ENCODE results near the gene HDLBP.
"Not testable (repeated sequence)": the region's sequence is repeated elsewhere in the genome, so short reads cannot be mapped to it uniquely, and the experiment has no call there.

Gene HDLBP

DNA sequence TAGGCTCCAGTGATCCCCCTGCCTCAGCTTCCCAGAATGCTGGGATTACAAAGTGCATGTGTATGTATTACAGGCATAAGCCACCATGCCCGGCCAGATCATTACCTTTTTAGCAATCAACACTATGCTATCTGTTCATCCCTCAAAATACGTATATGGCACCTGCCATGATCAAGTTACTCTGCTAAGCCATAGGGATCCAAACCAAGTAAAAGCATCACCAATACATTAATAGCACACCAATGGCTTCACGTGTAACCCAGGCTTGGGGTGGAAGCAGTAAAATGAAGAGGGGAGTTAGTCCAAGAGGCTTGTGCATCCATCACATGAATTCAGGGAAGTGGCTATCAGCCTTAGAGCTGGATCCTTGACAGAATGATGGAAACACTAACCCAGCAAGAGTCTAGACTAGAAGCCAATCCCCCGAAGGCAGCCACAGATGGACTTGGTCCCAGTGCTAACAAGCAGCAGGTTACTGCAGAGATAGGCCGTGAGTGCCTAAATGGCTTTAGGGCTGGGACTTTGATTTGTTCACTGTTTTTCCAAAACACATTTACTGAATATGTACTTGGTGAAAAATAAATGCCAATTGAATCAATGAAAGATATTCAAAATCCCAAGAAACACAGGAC, 11.3 kb downstream of the HDLBP start:
- DNase-seq = no peak

GRCh38 chr2:241302759-241303651, 12.5 kb downstream of the HDLBP start:
- DNase-seq = no peak

- no peak for DNase-seq
Observed at GRCh38 chr2:241302083-241302482, 13.4 kb downstream of the HDLBP start.

GRCh38 chr2:241300000-241300399, 15.5 kb downstream of the HDLBP start:
- DNase-seq = no peak

GRCh38 chr2:241298673-241299072, 16.8 kb downstream of the HDLBP start:
- no peak for DNase-seq

- no peak for DNase-seq
Observed at GRCh38 chr2:241296767-241297166, 18.7 kb downstream of the HDLBP start.

- no peak for DNase-seq
Observed at GRCh38 chr2:241295326-241296095, 20.0 kb downstream of the HDLBP start.

DNA sequence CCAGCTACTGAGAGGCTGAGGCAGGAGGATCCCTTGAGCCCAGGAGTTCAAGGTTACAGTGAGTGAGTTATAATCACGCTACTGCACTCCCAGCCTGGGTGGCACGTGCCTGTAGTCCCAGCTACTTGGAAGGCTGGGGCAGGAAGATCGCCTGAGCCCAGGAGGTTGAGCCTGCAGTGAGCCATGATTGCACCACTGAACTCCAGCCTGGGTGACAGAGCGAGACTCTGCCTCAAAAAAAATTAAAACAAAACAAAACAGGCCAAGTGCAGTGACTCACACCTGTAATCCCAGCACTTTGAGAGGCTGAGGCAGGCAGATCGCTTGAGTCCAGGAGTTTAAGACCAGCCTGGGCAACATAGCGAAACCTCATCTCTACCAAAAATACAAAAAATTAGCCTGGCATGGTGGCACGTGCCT, 22.1 kb downstream of the HDLBP start:
- DNase-seq = not testable (repeated sequence)

- DNase-seq = no peak
Observed at GRCh38 chr2:241291977-241292376, 23.5 kb downstream of the HDLBP start.

GRCh38 chr2:241291153-241291552, 24.3 kb downstream of the HDLBP start:
- DNase-seq = no peak

GRCh38 chr2:241289597-241289996, 25.9 kb downstream of the HDLBP start:
- DNase-seq = no peak

DNA sequence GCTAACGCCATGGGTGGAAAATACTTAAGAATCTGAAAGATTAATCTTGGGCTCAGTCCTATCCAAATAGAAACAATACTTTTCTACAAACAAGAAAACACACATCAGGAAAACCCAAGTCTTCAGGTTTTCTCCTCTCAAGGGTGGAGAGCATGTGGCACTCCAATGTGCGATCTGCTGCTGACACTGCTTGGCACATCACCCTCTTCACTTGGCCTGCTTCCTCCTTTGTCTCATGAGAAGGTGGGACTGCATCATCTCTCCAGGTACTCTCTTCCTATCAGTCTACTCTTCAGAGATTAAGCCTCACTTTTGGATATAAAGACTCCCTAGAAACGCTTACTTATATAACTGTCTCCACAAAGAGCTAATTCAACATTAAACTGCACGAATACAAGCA, 26.4 kb downstream of the HDLBP start:
- no peak for DNase-seq

- DNase-seq = no peak
Observed at GRCh38 chr2:241288324-241288888, 27.1 kb downstream of the HDLBP start.

DNA sequence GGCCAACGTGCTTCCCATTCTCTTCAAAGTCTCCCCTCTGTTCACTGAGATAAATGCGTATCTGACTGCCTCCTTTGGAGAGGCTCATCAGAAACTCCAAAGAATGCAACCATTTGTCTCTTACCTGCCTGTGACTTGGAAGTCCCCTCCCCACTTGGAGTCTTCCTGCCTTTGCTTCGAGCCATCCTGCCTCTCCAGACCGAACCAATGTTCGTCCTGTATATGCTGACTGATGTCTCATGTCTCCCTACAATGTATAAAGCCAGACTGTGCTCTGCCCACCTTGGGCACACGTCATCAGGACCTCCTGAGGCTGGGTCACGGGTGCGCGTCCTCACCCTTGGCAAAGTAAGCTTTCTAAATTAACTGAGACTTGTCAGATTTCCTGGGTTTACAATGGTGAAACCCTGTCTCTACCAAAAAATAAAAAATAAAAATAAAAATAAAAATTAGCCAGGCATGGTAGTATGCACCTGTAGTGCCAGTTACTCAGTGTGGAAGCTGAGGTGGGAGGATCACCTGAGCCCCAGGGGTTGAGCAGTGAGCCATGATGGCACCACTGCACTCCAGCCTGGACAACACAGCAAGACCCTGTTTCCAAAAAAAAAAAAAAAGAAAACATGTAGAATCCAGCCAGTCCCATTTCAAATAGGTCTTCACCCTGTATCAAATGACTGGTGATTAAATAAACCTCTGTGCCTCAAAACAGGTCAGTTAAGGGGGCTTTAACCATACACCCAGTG, 29.0 kb downstream of the HDLBP start:
- no peak for DNase-seq

DNA sequence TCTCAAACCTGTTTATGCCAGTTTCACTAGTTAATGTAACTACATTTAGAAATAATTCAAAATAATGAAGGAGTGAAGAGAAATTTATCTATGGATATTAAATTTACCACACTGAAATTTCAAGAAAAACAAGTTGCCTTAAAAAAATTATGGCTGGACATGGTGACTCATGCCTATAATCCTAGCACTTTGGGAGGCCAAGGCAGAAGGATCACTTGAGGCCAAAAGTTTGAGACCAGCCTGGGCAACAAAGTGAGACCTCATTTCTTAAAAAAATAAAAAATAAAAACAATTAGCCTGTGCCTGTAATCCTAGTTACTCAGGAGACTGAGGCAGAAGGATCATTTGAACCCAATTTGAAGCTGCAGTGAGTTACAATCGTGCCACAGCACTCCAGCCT, 29.9 kb downstream of the HDLBP start:
- DNase-seq = no peak

DNA sequence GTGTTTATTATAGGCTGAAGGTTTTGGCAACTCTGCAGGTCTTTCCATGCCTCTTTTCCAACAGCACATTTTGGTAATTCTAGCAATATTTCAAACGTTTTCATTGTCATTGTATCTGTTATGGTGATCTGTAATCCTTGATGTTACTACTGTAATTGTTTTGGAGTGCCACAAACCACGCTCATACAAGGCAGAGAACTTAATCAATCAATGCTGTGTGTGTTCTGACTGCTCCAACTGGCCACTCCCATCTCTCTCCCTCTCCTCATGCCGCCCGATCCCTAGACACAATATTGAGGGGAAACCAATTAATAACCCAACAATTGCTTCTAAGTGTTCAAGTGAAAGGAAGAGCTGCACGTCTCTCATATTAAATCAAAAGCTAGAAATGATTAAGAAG, 32.9 kb downstream of the HDLBP start:
- no peak for DNase-seq

GRCh38 chr2:241280291-241280690, 35.2 kb downstream of the HDLBP start:
- DNase-seq = no peak

- DNase-seq = no peak
Observed at GRCh38 chr2:241279828-241280227, 35.6 kb downstream of the HDLBP start.

- DNase-seq = no peak
Observed at GRCh38 chr2:241279413-241279812, 36.1 kb downstream of the HDLBP start.

DNA sequence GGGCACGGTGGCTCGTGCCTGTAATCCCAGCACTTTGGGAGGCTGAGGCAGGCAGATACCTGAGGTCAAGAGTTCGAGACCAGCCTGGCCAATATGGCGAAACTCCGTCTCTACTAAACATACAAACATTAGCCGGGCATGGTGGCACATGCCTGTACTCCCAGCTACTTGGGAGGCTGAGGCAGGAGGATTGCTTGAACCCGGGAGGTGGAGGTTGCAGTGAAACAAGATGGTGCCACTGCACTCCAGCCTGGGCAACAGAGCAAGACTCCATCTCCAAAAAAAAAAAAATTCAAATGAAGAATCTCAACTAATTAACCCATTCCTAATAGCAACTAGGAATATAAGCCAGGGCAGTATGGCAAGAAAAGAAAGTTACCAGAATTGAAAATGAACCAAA, 37.2 kb downstream of the HDLBP start:
- DNase-seq = not testable (repeated sequence)

DNA sequence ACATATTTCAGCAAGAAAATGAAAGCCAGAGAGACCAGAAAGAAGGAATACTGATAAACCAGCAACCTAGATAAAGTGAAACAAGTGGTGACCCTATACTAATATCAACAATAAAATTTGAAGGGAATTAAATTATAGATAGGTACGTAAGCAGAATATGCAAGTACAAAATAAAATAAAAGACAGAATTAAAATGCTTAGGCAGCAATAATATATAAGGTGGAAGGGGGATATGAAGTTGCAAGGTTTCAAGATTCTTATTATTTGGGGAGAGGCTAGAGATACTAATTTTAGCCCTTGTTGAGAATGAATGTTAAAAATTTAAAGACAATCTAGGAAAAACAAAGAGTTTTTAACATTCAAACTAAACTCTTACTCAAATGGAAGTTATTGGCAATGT, 39.6 kb downstream of the HDLBP start:
- DNase-seq = no peak

- no peak for DNase-seq
Observed at GRCh38 chr2:241275504-241275903, 40.0 kb downstream of the HDLBP start.

DNA sequence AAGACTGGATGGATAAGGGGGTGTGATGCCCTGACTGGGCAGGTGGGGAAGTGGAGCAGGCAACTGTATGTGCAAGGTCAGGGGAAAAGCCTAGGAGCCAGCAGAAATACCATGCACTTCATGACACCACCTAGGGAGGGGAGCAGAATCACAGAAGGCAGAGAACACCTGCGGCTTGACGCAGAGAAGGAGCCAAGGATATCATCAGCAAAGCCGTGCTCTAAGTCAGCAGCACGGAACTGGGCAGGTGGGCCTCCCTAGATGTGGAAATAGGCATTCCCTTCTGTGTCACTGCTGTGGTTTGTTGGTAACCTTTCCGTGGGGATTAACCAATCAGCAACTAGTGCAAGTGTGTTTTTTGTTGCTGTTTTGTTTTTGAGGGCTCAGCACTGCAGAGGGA, 41.3 kb downstream of the HDLBP start:
- DNase-seq = no peak
